ENCODE data around the gene TMCO6.

DNA sequence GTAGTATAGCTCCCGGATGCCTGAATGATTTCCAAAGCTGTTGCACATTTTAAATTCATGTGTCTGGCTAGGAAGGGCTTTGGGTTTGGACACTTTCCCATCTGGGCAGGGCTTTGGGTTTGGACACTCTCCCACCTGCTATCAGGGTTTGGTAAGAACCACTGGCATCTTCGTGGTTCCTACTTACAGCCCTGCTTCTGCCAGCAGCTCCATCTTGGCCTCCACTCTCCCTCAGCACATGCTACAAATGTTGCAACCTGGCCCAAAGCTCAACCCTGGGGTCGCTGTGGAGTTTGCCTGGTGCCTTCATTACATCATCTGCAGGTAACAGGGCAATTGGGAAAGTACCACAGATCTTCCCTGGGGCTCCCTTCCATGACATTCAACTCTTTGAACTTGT lies 3.5 kb downstream of the TMCO6 start:
- TF ChIP-seq, protein P1, sequence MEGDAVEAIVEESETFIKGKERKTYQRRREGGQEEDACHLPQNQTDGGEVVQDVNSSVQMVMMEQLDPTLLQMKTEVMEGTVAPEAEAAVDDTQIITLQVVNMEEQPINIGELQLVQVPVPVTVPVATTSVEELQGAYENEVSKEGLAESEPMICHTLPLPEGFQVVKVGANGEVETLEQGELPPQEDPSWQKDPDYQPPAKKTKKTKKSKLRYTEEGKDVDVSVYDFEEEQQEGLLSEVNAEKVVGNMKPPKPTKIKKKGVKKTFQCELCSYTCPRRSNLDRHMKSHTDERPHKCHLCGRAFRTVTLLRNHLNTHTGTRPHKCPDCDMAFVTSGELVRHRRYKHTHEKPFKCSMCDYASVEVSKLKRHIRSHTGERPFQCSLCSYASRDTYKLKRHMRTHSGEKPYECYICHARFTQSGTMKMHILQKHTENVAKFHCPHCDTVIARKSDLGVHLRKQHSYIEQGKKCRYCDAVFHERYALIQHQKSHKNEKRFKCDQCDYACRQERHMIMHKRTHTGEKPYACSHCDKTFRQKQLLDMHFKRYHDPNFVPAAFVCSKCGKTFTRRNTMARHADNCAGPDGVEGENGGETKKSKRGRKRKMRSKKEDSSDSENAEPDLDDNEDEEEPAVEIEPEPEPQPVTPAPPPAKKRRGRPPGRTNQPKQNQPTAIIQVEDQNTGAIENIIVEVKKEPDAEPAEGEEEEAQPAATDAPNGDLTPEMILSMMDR (IDR thresholded peaks at IDR 0.05) = no peak
- no peak for TF ChIP-seq POLR2A (IDR thresholded peaks at IDR 0.05)

All from Peyer's patch (tissue), 4 donors.